Measurements from ENCODE around the gene LIPN. TPM values are rescaled to one million over a fixed set of nuclear protein-coding genes. Genes with fewer than 3 reads are reported as not detected.

Gene LIPN
- total RNA-seq, 4 donors from 2014 or later, result 1.7 TPM; not detected in 3

DNA sequence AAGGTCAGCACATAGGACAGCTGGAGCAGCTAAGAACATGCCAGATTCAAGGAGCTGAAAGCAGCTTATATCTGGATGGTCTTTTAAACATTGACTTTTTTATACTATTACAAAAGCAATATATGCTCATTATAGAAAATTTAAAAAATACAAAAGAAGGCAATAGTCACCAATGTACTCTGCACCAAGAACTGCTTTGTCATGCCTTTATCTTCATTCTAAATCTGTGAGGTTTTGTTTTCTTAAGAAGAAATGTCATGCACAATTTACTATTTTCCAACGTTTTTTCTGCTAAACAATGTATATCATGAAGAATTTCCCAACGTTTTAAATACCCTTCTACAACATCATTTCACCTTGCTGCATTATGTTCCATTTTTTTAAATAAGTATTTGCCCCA, 45.5 kb downstream of the LIPN start:
- TF ChIP-seq, protein P1, sequence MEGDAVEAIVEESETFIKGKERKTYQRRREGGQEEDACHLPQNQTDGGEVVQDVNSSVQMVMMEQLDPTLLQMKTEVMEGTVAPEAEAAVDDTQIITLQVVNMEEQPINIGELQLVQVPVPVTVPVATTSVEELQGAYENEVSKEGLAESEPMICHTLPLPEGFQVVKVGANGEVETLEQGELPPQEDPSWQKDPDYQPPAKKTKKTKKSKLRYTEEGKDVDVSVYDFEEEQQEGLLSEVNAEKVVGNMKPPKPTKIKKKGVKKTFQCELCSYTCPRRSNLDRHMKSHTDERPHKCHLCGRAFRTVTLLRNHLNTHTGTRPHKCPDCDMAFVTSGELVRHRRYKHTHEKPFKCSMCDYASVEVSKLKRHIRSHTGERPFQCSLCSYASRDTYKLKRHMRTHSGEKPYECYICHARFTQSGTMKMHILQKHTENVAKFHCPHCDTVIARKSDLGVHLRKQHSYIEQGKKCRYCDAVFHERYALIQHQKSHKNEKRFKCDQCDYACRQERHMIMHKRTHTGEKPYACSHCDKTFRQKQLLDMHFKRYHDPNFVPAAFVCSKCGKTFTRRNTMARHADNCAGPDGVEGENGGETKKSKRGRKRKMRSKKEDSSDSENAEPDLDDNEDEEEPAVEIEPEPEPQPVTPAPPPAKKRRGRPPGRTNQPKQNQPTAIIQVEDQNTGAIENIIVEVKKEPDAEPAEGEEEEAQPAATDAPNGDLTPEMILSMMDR (IDR thresholded peaks at IDR 0.05; ENCODE audit: low read depth), result no peak

- TF ChIP-seq, protein P1 (IDR thresholded peaks at IDR 0.05; ENCODE audit: low read depth), result no peak
These were observed 46.1 kb downstream of the LIPN start for GRCh38 chr10:88805924-88806323.

GRCh38 chr10:88809621-88810020, 49.8 kb downstream of the LIPN start:
- TF ChIP-seq, protein P1 (IDR thresholded peaks at IDR 0.05; ENCODE audit: low read depth), result no peak

DNA sequence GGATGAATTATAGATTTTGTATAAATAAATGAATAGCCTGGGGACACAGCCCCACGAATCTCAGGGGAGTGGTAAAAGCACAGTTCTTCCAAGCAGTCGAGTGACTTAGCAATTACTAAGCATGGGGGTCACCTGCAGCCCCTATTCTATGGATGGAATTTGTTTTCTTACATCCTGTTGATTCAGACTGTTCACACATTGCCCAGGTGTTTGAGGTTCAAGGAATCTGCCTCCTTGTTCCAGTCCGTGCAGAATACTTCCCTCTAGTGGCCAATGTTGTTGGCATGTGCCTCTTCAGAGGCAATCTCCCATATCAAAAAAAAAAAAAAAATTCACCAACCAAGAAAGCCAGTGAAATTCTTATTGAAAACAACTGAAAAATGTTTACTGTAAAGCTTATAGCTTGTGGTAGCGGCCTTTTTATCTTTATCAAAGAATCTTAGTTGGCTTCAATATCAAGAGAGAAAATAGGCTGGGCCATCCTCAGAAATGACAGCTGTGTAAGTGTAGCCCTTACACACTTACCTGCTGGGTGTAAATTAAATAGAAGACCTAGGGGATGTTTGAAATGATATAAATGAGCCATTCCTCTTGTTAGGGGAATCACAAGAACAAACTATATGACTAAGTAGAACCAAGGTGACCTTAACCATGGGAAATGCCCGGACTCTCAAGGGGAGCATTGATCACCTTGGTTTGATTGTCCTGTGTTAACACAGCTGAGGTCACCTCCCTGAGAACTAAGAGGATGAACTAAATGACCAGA, 50.6 kb downstream of the LIPN start:
- TF ChIP-seq, protein P1 (IDR thresholded peaks at IDR 0.05; ENCODE audit: low read depth), result no peak

DNA sequence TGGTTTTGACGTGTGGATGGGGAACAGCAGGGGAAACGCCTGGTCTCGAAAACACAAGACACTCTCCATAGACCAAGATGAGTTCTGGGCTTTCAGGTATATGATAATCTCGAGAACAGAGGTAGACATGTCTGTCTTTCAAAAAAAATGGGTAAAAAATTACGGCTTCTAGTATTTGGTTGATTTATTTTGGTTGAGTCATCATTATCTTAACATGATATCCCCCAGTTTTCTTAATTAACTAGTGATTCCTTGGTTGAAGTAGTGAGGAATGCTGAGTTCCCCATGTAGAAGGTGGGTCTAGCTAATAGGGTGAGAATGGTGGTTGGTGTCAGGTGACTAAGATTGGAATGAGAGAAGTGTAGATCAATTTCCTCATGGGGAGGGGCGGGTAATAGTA, 53.4 kb downstream of the LIPN start:
- TF ChIP-seq, protein P1 (IDR thresholded peaks at IDR 0.05; ENCODE audit: low read depth), result no peak

DNA sequence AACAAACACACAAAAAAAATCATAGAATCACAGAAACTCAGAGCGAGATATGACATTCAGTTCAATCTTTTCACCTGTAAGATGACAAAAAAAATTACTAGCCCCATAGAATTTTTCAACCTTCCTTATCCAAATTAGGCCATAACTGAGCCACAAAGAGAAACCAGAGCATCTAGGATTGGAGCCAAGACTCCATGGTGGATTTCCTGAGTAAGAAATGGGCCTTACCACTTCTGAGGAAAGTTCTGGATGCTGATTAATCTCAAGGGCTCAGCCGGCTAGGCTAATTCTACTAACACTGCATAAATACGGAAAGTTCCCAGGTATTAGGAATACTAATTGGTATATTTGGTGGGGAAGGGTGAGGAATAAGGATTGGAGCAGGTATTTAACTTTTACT, 59.5 kb downstream of the LIPN start:
- TF ChIP-seq, protein P1 (IDR thresholded peaks at IDR 0.05; ENCODE audit: low read depth), result no peak

DNA sequence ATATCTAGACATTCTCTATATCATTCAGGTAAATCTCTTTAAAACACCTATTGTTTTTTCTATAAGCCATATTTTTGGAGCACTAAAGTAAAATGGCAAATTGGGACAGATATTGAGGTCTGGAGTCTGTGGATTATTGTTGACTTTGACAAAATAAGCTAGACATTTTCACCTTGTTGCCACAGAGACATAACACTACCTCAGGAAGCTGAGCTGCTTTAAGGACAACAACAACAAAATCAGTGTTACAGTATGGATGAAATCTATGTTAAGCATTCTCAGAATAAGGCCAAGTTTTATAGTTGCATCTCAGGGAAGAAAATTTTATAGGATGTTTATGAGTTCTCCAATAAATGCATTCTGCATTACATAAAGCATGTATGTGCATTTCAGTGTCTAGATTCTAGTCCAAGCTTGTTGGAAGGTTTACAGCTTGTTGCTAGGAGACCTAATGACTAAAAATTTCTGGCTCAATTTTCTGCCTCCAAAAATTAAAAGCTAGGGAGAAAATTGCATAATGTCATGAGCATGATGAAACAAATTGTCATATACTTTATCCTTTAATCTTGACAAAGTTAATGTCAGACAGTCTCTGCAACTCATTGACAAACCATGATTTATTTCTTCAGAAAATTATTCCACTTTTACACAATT, 61.1 kb downstream of the LIPN start:
- TF ChIP-seq, protein P1 (IDR thresholded peaks at IDR 0.05; ENCODE audit: low read depth), result no peak

Measured in subcutaneous adipose tissue (tissue), 4 donors.